OCI-LY1 (cell line): ENCODE results near the gene PA2G4.
"Not testable (repeated sequence)": the region's sequence is repeated elsewhere in the genome, so short reads cannot be mapped to it uniquely, and the experiment has no call there.

Source experiments
- H2AFZ ChIP-seq: fragments of 200-600 bp; sonication (generic), shearing (Covaris generic); 2 replicates; pipeline ENCODE4 v1.6.0; 2014; ENCODE audit warnings: antibody characterized with exemption, mild to moderate bottlenecking, low read length
- H3F3A ChIP-seq: fragments of 200-600 bp; sonication (generic), shearing (Covaris generic); 2 replicates; pipeline ENCODE4 v1.6.0; 2014; ENCODE audit warnings: mild to moderate bottlenecking, antibody characterized with exemption, low read length, moderate library complexity; ENCODE audit not compliant: insufficient read depth
- H3K27ac ChIP-seq: fragments of 200-600 bp; sonication (generic); 2 replicates; pipeline ENCODE4 v1.5.1; 2014; ENCODE audit warnings: low read length, mixed run types, mild to moderate bottlenecking, low read depth; ENCODE audit not compliant: poor library complexity, severe bottlenecking
- H3K27me3 ChIP-seq: fragments of 200-600 bp; sonication (generic); 2 replicates; pipeline ENCODE4 v1.6.0; 2014; ENCODE audit warnings: antibody characterized with exemption, mild to moderate bottlenecking, low read length, moderate library complexity; ENCODE audit not compliant: insufficient read depth
- H3K36me3 ChIP-seq: fragments of 200-600 bp; sonication (generic); 2 replicates; pipeline ENCODE4 v1.6.1; 2014; ENCODE audit warnings: mild to moderate bottlenecking, antibody characterized with exemption, low read length, moderate library complexity, mixed read lengths; ENCODE audit not compliant: insufficient read depth
- H3K4me1 ChIP-seq: fragments of 200-600 bp; sonication (generic); 2 replicates; pipeline ENCODE4 v1.5.1; 2014; ENCODE audit warnings: mild to moderate bottlenecking, low read length, moderate library complexity; ENCODE audit not compliant: insufficient read depth, severe bottlenecking
- H3K4me2 ChIP-seq: fragments of 200-600 bp; sonication (generic), shearing (Covaris generic); 2 replicates; pipeline ENCODE4 v1.6.1; 2014; ENCODE audit warnings: low read length
- H3K4me3 ChIP-seq: fragments of 200-600 bp; sonication (generic); 2 replicates; pipeline ENCODE4 v1.5.1; 2014; ENCODE audit warnings: low read length, low read depth, mild to moderate bottlenecking, mixed read lengths; ENCODE audit not compliant: poor library complexity, severe bottlenecking
- H3K79me2 ChIP-seq: fragments of 200-600 bp; shearing (Covaris generic); 2 replicates; pipeline ENCODE4 v1.6.1; 2016; ENCODE audit warnings: mixed run types, low read length, mixed read lengths; ENCODE audit not compliant: insufficient read depth
- H3K9ac ChIP-seq: fragments of 200-600 bp; sonication (generic), shearing (Covaris generic); 2 replicates; pipeline ENCODE4 v1.6.1; 2014; ENCODE audit warnings: mild to moderate bottlenecking, low read length, mixed read lengths
- H3K9me2 ChIP-seq: fragments of 200-600 bp; sonication (generic), shearing (Covaris generic); 2 replicates; pipeline ENCODE4 v1.6.1; 2014; ENCODE audit warnings: low read depth, mild to moderate bottlenecking, low read length, mixed read lengths
- H3K9me3 ChIP-seq: fragments of 200-600 bp; shearing (Covaris generic); 2 replicates; pipeline ENCODE4 v1.6.1; 2014; ENCODE audit warnings: low read length, mixed read lengths
- H4K20me1 ChIP-seq: fragments of 200-600 bp; sonication (generic), shearing (Covaris generic); 2 replicates; pipeline ENCODE4 v1.6.0; 2016; ENCODE audit warnings: mild to moderate bottlenecking, low read length; ENCODE audit not compliant: insufficient read depth
- EZH2 ChIP-seq: fragments of 200-600 bp; sonication (generic), shearing (Covaris generic); IDR thresholded peaks from 2 replicates; pipeline ENCODE4 v1.8.0; 2017; ENCODE audit warnings: borderline replicate concordance, mixed run types, mild to moderate bottlenecking, antibody characterized with exemption, low read length, moderate library complexity, mixed read lengths
- TF ChIP-seq, protein P1 (sequence below): fragments of 200-600 bp; sonication (generic), shearing (Covaris generic); IDR thresholded peaks from 2 replicates; pipeline ENCODE4 v1.5.1; 2017; ENCODE audit warnings: mild to moderate bottlenecking, antibody characterized with exemption, low read length, moderate library complexity, mixed read lengths

The PA2G4 gene

GRCh38 chr12:56071648-56072047 is 32.7 kb upstream of the PA2G4 start:
- Histone ChIP-seq H3K4me1 (no peaks in the 10 kb centered on the region), H3K4me2 (no peak overlapping the region), H3K79me2 (no peaks in the 10 kb centered on the region), H3F3A (no peaks in the 10 kb centered on the region), H3K27me3 (no peaks in the 10 kb centered on the region), H3K9me3 (no peaks in the 10 kb centered on the region), H2AFZ (no peak overlapping the region), H4K20me1 (no peaks in the 10 kb centered on the region), H3K36me3 (no peaks in the 10 kb centered on the region), H3K9ac (no peak overlapping the region), H3K27ac (no peak overlapping the region), H3K9me2 (no peaks in the 10 kb centered on the region), H3K4me3 (no peak overlapping the region)
- TF ChIP-seq EZH2, result no peak

DNA sequence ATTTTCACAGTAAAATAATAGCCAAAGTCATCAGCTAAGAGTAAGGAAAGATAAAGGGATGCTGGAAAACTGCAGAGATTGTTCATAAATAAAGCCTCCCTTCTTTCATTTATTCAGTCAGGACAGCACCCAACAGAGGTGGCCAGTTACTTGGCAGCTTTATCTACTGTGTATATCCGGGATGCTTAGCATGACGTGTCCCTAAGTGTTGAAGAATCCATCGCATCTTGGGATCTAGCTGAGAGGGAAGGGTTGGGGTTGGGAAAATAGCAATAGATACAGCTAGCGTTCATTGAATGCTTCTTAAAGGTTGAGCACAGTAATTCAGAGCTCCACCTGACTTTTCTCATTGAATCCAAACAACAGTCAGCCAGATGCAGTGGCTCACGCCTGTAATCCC is 30.0 kb upstream of the PA2G4 start:
- H3K9me3 ChIP-seq, result no peaks in the 10 kb centered on the region
- H3K27me3 ChIP-seq, result no peaks in the 10 kb centered on the region; the same call in 1 of the 2 replicates
- H3K79me2 ChIP-seq, result no peaks in the 10 kb centered on the region
- H2AFZ ChIP-seq, result no peak overlapping the region
- no peak overlapping the region for H3K27ac ChIP-seq
- H3K9ac ChIP-seq, result no peak overlapping the region
- TF ChIP-seq, protein P1, sequence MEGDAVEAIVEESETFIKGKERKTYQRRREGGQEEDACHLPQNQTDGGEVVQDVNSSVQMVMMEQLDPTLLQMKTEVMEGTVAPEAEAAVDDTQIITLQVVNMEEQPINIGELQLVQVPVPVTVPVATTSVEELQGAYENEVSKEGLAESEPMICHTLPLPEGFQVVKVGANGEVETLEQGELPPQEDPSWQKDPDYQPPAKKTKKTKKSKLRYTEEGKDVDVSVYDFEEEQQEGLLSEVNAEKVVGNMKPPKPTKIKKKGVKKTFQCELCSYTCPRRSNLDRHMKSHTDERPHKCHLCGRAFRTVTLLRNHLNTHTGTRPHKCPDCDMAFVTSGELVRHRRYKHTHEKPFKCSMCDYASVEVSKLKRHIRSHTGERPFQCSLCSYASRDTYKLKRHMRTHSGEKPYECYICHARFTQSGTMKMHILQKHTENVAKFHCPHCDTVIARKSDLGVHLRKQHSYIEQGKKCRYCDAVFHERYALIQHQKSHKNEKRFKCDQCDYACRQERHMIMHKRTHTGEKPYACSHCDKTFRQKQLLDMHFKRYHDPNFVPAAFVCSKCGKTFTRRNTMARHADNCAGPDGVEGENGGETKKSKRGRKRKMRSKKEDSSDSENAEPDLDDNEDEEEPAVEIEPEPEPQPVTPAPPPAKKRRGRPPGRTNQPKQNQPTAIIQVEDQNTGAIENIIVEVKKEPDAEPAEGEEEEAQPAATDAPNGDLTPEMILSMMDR, result no peak
- no peak for TF ChIP-seq EZH2
- H3K9me2 ChIP-seq, result no peaks in the 10 kb centered on the region
- H3K4me1 ChIP-seq, result peaks cover 6% of the 10 kb centered on the region
- no peaks in the 10 kb centered on the region for H3F3A ChIP-seq
- no peaks in the 10 kb centered on the region for H3K36me3 ChIP-seq
- H3K4me2 ChIP-seq, result no peak overlapping the region
- H4K20me1 ChIP-seq, result no peaks in the 10 kb centered on the region
- H3K4me3 ChIP-seq, result no peak overlapping the region

DNA sequence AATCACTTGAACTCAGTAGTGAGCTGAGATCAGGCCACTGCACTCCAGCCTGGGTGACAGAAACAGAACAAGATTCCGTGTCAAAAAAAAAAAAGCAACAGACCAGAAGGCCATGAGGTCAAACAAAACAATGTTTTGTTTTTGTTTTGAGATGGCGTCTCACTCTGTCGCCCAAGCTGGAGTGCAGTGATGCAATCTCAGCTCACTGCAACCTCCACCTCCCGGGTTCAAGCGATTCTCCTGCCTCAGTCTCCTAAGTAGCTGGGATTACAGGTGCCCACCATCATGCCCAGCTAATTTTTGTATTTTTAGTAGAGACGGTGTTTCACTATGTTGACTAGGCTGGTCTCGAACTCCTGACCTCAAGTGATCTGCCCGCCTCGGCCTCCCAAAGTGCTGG is 26.4 kb upstream of the PA2G4 start:
- not testable (repeated sequence) for H3K4me3 ChIP-seq, H3K36me3 ChIP-seq, H4K20me1 ChIP-seq, H3K9me3 ChIP-seq, H3K4me2 ChIP-seq, H3K9ac ChIP-seq, H3F3A ChIP-seq, H2AFZ ChIP-seq, H3K79me2 ChIP-seq, H3K27ac ChIP-seq, H3K9me2 ChIP-seq
- Histone ChIP-seq H3K4me1 (peaks cover 19% of the 10 kb centered on the region), H3K27me3 (peaks cover 12% of the 10 kb centered on the region)

GRCh38 chr12:56078427-56078826 is 25.9 kb upstream of the PA2G4 start:
- H3K27ac ChIP-seq, result no peak overlapping the region
- no peaks in the 10 kb centered on the region for H4K20me1 ChIP-seq
- H3K4me2 ChIP-seq, result no peak overlapping the region
- H3F3A ChIP-seq, result no peaks in the 10 kb centered on the region
- H3K4me3 ChIP-seq, result no peak overlapping the region
- H3K79me2 ChIP-seq, result no peaks in the 10 kb centered on the region
- no peaks in the 10 kb centered on the region for H3K9me3 ChIP-seq
- H3K36me3 ChIP-seq, result no peaks in the 10 kb centered on the region
- H3K9me2 ChIP-seq, result no peaks in the 10 kb centered on the region
- H3K27me3 ChIP-seq, result peaks cover 12% of the 10 kb centered on the region
- TF ChIP-seq, protein P1, result no peak
- TF ChIP-seq EZH2, result no peak
- H2AFZ ChIP-seq, result no peak overlapping the region
- H3K4me1 ChIP-seq, result peaks cover 19% of the 10 kb centered on the region
- no peak overlapping the region for H3K9ac ChIP-seq
